Right cardiac atrium (tissue), 5 donors: ENCODE results near the gene AP2A1. TPM values are rescaled to one million over a fixed set of nuclear protein-coding genes. Genes with fewer than 3 reads are reported as not detected.

ENCODE experiments used
- ATAC-seq, 2 donors: fragments of 200-7000 bp; cut with Tn5 transposase; one replicate each; pipeline versions ENCODE4 v1.8.0 to v1.9.1; 2020; ENCODE audit warnings: moderate library complexity in 2 of 2, mild to moderate bottlenecking in 1 of 2
- DNase-seq, 3 donors: peaks; one replicate each; pipeline ENCODE4 v3.0.0-alpha.2; 2020
- H3K27ac ChIP-seq: one replicate; pipeline ENCODE4 v1.5.1; 2013; ENCODE audit warnings: mild to moderate bottlenecking, low read length, control low read depth, moderate library complexity
- H3K27me3 ChIP-seq: one replicate; pipeline ENCODE4 v1.6.1; 2013; ENCODE audit not compliant: control insufficient read depth, insufficient read depth
- H3K4me1 ChIP-seq: one replicate; pipeline ENCODE4 v1.6.1; 2013; ENCODE audit warnings: low read length; ENCODE audit not compliant: control insufficient read depth, insufficient read depth
- H3K4me3 ChIP-seq: one replicate; pipeline ENCODE4 v1.5.1; 2013; ENCODE audit warnings: low read length, control low read depth
- H3K9me3 ChIP-seq: one replicate; pipeline ENCODE4 v1.6.1; 2013; ENCODE audit warnings: low read length; ENCODE audit not compliant: control insufficient read depth
- WGBS: extraction: QIAGEN DNeasy Blood & Tissue Kit; methylation state at CpG from one replicate; pipeline ENCODE4 v1.1.7; 2013; 5-methylcytosine and 5-hydroxymethylcytosine counted together
- intact Hi-C, 4 donors: fragments of 100-400 bp; cut with DNase I; formaldehyde crosslinking; loops; one replicate each; pipeline versions ENCODE4 v1.11.0 to v1.14.0; 2022 to 2023
- polyA plus RNA-seq: library from polyadenylated mRNA; stranded (reverse); fragments of 200-250 nt; gene quantifications from one replicate; pipeline ENCODE4 v1.2.3, GENCODE V29; 2013
- total RNA-seq, 4 donors: library from RNA; stranded (reverse); fragmentation: NEBNext Ultra II Directional; extraction: Animal tissue kit (Norgen Biotek cat#: 25700); gene quantifications; one replicate each; pipeline ENCODE4 v1.2.1, GENCODE V29; 2021
- donor health status: healthy with polysubstance abuse.
- donor health status: DM: no; HTN: yes; CAD: no.
- donor health status: DM: no; HTN: no; CAD: no.
- donor health status: DM: no; HTN: yes; CAD: no; lungs with severe emphysema.
- donor health status: DM: yes; HTN: yes; CAD: no.

The AP2A1 gene
- total and polyA plus RNA-seq, 5 donors = 50.8 to 80.7 (median 72.9) TPM

GRCh38 chr19:49764341-49764740 is 2.5 kb upstream of the AP2A1 start:
- no peak for ATAC-seq
- Histone ChIP-seq H3K4me3 (no peak overlapping the region), H3K9me3 (no peaks in the 10 kb centered on the region), H3K27me3 (no peaks in the 10 kb centered on the region), H3K4me1 (peaks cover 5% of the 10 kb centered on the region), H3K27ac (no peak overlapping the region)
- DNase-seq = no peak
- intact Hi-C loops = loop anchor here in 1 of 4 donors (10.0 kb wide), 1 partner anchor 80 kb away; the partner anchor contains the start of gene ADM5
- WGBS = 95% methylated on average over 8 of the region's 8 CpGs

GRCh38 chr19:49766007-49766929 is 533 bp upstream of the AP2A1 start:
- Histone ChIP-seq H3K27me3 (no peaks in the 10 kb centered on the region), H3K4me3 (peak overlapping the region; percentile 56), H3K4me1 (peaks cover 5% of the 10 kb centered on the region), H3K9me3 (no peaks in the 10 kb centered on the region), H3K27ac (peak overlapping the region; percentile 96)
- DNase-seq (peak; percentile 100), ATAC-seq (peak; percentile 94 to 96)
- under 1% methylated on average over 53 of the region's 53 CpGs for WGBS
- intact Hi-C loops = loop anchor here in 1 of 4 donors (5.0 to 10.0 kb wide), 2 partner anchors 36 to 81 kb away; partner anchors contain the start of gene ADM5

- H3K4me1 ChIP-seq = peaks cover 3% of the 10 kb centered on the region
- peak overlapping the region; percentile 43 for H3K27ac ChIP-seq
- H3K4me3 ChIP-seq = peak overlapping the region; percentile 56
- no peaks in the 10 kb centered on the region for H3K9me3 ChIP-seq
- under 1% methylated on average over 9 of the region's 9 CpGs for WGBS
- ATAC-seq (no peak), DNase-seq (no peak)
- intact Hi-C loops = loop anchor here in 1 of 4 donors (5.0 to 10.0 kb wide), 2 partner anchors 35 to 83 kb away; partner anchors contain the start of gene ADM5
- no peaks in the 10 kb centered on the region for H3K27me3 ChIP-seq
Measured at GRCh38 chr19:49767381-49767780, 580 bp downstream of the AP2A1 start.

- 31% methylated on average over 12 of the region's 12 CpGs for WGBS
- intact Hi-C loops = loop anchor here in 1 of 4 donors (5.0 to 10.0 kb wide), 2 partner anchors 34 to 83 kb away; partner anchors contain the start of gene ADM5
- peaks cover 3% of the 10 kb centered on the region for H3K4me1 ChIP-seq
Measured at GRCh38 chr19:49767967-49768581, 1.3 kb downstream of the AP2A1 start.

GRCh38 chr19:49770529-49770928 is 3.7 kb downstream of the AP2A1 start:
- Histone ChIP-seq H3K27me3 (no peaks in the 10 kb centered on the region), H3K4me3 (no peak overlapping the region), H3K9me3 (no peaks in the 10 kb centered on the region), H3K27ac (no peak overlapping the region), H3K4me1 (peaks cover 5% of the 10 kb centered on the region)
- intact Hi-C loops = no loop called here
- WGBS = 87% methylated on average over 8 of the region's 8 CpGs
- DNase-seq (no peak), ATAC-seq (no peak)

More at GRCh38 chr19:49767967-49768581, 1.3 kb downstream of the AP2A1 start:
- Histone ChIP-seq H3K27ac (no peak overlapping the region), H3K27me3 (no peaks in the 10 kb centered on the region), H3K9me3 (no peaks in the 10 kb centered on the region), H3K4me3 (peak overlapping the region; percentile 56)
- DNase-seq (peak in 1 of 3 donors; percentile 59), ATAC-seq (no peak)

- Histone ChIP-seq H3K9me3 (no peaks in the 10 kb centered on the region), H3K27me3 (no peaks in the 10 kb centered on the region), H3K4me1 (peaks cover 5% of the 10 kb centered on the region), H3K27ac (no peak overlapping the region), H3K4me3 (no peak overlapping the region)
- intact Hi-C loops = no loop called here
- ATAC-seq (no peak), DNase-seq (no peak)
- 84% methylated on average over 13 of the region's 13 CpGs for WGBS
Measured at GRCh38 chr19:49771674-49772139, 4.9 kb downstream of the AP2A1 start.

GRCh38 chr19:49772850-49773432 is 6.1 kb downstream of the AP2A1 start:
- H3K4me3 ChIP-seq = no peak overlapping the region
- ATAC-seq (no peak), DNase-seq (no peak)
- WGBS = 74% methylated on average over 10 of the region's 10 CpGs
- H3K27me3 ChIP-seq = no peaks in the 10 kb centered on the region
- H3K27ac ChIP-seq = no peak overlapping the region
- H3K9me3 ChIP-seq = no peaks in the 10 kb centered on the region
- peaks cover 2% of the 10 kb centered on the region for H3K4me1 ChIP-seq
- intact Hi-C loops = no loop called here

GRCh38 chr19:49773663-49774350 is 7.0 kb downstream of the AP2A1 start:
- Histone ChIP-seq H3K4me1 (peaks cover 2% of the 10 kb centered on the region), H3K9me3 (no peaks in the 10 kb centered on the region), H3K27me3 (no peaks in the 10 kb centered on the region), H3K4me3 (no peak overlapping the region), H3K27ac (no peak overlapping the region)
- intact Hi-C loops = no loop called here
- 64% methylated on average over 8 of the region's 8 CpGs for WGBS
- ATAC-seq (no peak), DNase-seq (peak in 1 of 3 donors; percentile 43)

GRCh38 chr19:49774969-49775368 is 8.2 kb downstream of the AP2A1 start:
- intact Hi-C loops = no loop called here
- no peak for ATAC-seq
- 95% methylated on average over 8 of the region's 8 CpGs for WGBS

GRCh38 chr19:49775742-49776370 is 9.1 kb downstream of the AP2A1 start:
- ATAC-seq (no peak), DNase-seq (no peak)
- H3K27me3 ChIP-seq = no peaks in the 10 kb centered on the region
- intact Hi-C loops = no loop called here
- peaks cover 2% of the 10 kb centered on the region for H3K4me1 ChIP-seq
- 91% methylated on average over 20 of the region's 20 CpGs for WGBS
- H3K4me3 ChIP-seq = no peak overlapping the region
- H3K9me3 ChIP-seq = no peaks in the 10 kb centered on the region
- no peak overlapping the region for H3K27ac ChIP-seq

More at GRCh38 chr19:49774969-49775368, 8.2 kb downstream of the AP2A1 start:
- no peaks in the 10 kb centered on the region for H3K9me3 ChIP-seq
- H3K27me3 ChIP-seq = no peaks in the 10 kb centered on the region
- H3K27ac ChIP-seq = no peak overlapping the region
- no peak overlapping the region for H3K4me3 ChIP-seq
- H3K4me1 ChIP-seq = peaks cover 2% of the 10 kb centered on the region
- DNase-seq = no peak
